Stimulated activated CD8-positive, alpha-beta memory T cell treated with anti-CD3 and anti-CD28 coated beads, Interleukin-12 subunit alpha, Interleukin-12 subunit beta, amount 100 ng/mL, for 24 hours (primary cell): ENCODE results near the gene SHF.
"Not testable (repeated sequence)": the region's sequence is repeated elsewhere in the genome, so short reads cannot be mapped to it uniquely, and the experiment has no call there.

Source experiments
- DNase-seq: peaks from one replicate; pipeline ENCODE4 v3.0.0-alpha.2; 2020; ENCODE audit errors: extremely low read depth

The SHF gene, protein sequence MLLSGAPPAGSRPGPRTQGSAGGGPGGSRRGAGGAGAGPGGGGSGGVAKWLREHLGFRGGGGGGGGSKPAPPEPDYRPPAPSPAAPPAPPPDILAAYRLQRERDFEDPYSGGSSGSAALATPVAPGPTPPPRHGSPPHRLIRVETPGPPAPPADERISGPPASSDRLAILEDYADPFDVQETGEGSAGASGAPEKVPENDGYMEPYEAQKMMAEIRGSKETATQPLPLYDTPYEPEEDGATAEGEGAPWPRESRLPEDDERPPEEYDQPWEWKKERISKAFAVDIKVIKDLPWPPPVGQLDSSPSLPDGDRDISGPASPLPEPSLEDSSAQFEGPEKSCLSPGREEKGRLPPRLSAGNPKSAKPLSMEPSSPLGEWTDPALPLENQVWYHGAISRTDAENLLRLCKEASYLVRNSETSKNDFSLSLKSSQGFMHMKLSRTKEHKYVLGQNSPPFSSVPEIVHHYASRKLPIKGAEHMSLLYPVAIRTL

DNA sequence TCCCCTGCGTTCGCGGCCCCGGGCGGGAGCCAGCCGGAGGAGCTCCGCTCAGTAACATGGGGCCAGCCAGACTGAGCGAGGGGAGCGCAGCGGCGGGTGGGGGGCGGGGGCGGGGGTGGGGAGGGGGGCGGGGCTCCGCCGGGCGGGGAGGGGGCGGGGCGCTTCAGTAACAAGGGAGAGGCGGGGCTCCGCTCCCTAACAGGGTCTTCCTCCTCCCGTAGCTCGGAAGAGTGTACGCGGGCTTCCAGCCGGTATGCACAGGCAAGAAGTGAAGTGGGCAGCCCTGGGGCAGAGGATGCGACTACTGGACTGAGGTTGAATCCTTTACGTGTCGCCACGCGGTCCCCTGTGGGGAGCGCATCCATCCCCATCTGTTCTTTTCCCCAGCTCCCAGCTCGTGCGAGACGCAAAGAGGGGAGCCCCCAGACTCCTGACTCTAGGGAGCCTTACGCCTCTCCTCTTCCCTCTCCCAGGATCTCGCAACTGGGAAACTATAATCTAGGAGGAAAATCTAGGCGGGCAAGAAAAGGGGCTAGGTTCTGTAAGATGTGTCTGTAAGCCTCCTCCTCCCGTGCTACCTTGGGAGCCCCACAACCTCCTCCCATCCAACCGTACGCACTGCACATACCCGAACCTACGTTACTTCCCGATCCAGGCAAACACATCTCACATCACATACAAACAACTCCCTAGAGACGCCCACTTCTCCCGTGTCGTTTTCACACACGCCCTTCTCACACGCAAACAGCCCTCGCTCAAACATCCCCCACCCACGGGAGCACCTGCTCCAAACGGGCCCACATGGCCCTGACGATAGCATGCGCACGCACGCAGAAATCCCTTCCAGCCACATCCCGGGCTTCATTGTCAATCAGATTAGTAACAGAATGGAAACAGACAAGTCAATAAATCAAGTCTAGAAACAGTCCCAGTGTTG, at the start of gene SHF:
TSS of gene SHF (minus strand) at position 73 of the 937 bp plus-strand sequence. CDS start at position 58, 15 bp downstream.
- peak; percentile 58 for DNase-seq

GRCh38 chr15:45236806-45237205, 49.0 kb upstream of the SHF start:
- DNase-seq = not testable (repeated sequence)

GRCh38 chr15:45234562-45235235, 46.9 kb upstream of the SHF start:
- DNase-seq = no peak

DNA sequence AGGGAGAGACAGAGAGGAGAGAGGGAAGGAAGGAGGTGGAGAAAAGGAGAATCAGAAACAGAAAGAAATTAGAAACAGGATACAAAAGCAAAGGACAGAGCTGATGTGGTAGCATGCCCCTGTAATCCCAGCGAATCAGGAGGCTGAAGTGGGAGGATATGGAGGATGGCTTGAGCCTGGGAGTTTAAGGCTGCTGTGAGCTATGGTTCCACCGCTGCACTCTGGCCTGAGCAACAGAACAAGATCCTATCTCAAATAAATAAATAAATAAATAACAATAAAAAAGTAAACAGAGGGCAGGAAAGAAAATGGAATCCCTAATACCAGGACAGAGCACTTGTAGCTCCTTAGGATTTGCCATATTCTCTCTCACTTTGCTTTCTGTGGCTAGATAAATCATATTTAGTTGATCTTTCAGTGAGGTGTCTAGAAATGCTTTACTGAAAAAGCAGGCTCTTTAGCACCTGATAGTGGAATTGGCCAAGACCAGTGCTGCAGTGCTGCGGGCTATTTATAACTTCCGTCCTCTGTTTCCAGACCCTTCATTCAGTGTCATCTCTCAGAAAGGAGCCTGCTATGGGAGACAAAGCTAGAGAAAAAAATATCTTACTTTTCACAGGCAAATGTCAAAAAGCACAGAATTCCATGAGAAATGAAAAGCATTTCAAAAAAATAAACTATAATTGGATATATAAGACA, 44.2 kb upstream of the SHF start:
- no peak for DNase-seq

- DNase-seq = no peak
Observed at GRCh38 chr15:45231132-45231531, 43.4 kb upstream of the SHF start.

DNA sequence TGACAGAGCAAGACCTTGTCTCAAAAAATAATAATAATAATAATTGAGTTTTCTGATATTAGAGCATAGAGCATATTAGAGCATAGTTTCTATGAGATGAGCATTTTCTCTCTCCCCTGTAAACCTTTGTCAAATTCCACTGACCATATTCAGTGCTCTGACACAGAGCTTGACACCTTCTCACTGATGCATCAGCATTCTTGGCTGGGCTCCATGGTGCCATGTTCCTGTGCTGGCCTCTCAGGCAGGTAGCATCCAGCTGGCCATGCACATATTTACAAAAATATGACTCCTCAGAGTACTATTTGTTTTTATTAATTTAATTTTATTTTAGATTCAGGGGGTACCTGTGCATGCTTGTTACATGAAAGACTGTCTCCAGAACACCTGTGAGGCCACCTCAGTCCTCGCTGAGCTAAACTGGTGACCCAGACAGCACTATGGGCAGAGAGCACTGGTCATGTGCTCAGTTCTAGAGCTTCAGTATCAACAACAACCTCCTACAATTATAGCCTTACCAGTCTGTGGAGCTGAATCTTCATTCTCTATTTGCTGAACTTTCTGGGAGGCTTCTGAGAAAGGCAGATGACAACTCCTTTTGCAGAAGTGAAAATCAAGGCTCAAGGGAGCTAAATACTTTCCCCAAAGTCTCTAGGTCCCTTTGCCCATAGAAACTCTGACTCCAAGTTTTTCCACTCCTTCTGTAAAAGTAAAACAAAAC, 42.6 kb upstream of the SHF start:
- no peak for DNase-seq

- no peak for DNase-seq
Observed at GRCh38 chr15:45228931-45229330, 41.2 kb upstream of the SHF start.

- DNase-seq = no peak
Observed at GRCh38 chr15:45225506-45226273, 37.9 kb upstream of the SHF start.

GRCh38 chr15:45224621-45225217, 37.0 kb upstream of the SHF start:
- DNase-seq = no peak

DNA sequence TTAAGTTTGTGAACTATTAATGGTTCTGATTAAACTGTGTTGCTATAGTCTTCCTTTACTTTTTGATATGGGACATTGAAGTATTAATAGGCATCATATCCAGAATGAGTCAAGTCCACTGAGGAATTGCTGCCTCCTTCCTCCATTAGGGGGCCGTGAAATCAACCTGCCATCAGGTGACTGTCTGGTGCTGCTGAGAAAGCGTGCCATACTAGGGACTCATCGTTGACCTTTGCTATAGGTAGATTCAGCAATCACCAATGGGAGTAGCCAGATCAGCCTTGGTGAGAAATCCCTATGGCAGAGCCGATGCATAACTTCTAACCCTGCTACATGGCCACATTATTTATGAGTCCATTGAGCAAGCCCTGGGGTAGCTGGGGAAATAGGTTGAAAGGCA, 34.2 kb upstream of the SHF start:
- DNase-seq = no peak

GRCh38 chr15:45221053-45221599, 33.4 kb upstream of the SHF start:
- DNase-seq = no peak

GRCh38 chr15:45212493-45212892, 24.7 kb upstream of the SHF start:
- no peak for DNase-seq

GRCh38 chr15:45205192-45205591, 17.4 kb upstream of the SHF start:
- no peak for DNase-seq

- DNase-seq = no peak
Observed at GRCh38 chr15:45203182-45203581, 15.4 kb upstream of the SHF start.

GRCh38 chr15:45201869-45202268, 14.1 kb upstream of the SHF start:
- no peak for DNase-seq

DNA sequence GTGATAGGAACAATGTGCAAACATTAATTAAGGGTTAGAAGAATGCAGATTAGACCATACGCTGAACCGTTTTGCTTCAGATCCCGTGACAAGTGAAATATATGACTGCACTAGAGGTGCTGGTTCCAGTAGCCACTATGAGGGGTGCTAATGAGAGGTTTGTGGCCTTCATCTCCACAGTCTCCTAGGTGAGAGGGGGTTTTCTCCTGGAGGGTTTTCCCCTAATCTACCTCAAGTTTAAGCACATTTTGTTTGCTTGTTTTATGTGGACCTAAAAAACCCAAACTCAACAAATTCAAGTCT, 13.7 kb upstream of the SHF start:
- DNase-seq = no peak

DNA sequence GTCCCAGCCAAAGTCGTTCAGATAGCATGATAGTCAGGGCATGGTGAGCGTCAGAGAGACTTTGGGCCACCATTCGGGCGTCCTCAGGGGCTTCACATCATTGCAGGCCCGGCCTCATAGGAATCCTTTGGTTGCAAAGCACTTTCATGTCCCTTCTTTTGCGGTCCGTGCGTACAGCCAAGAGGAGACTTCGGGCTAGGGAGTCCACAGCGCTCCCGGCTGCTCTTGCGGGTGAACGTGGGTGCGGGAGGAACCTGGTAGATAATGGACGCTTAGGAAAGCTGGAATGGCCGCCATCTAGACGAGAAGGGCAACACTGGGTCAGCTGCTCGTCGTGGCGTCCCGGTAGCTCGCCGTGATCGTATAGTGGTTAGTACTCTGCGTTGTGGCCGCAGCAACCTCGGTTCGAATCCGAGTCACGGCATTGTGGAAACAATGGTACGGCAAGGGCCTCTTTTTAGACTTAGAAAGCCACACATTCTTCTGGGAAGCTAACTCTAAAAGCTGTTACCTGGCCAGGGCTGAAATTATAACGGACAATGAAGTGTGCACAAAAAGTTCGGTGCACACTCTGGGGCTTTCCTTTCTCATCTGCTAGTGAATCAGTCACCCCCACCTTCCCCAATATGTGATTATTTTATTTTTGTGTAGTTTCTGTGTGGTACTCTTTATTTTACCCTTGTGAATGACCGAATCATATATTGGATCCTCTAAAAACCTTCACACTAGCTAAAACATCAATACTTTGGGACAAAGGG, 13.2 kb upstream of the SHF start:
- DNase-seq = peak; percentile 49

- DNase-seq = peak; percentile 79
Observed at GRCh38 chr15:45200001-45200798, 12.4 kb upstream of the SHF start.
